Stimulated activated CD8-positive, alpha-beta memory T cell treated with anti-CD3 and anti-CD28 coated beads, Interleukin-4, amount 100 ng/mL, for 48 hours (primary cell): ENCODE results near the gene SLC25A13.

ENCODE experiments used
- DNase-seq: peaks from one replicate; pipeline ENCODE4 v3.0.0-alpha.2; 2020

SLC25A13 gene

DNA sequence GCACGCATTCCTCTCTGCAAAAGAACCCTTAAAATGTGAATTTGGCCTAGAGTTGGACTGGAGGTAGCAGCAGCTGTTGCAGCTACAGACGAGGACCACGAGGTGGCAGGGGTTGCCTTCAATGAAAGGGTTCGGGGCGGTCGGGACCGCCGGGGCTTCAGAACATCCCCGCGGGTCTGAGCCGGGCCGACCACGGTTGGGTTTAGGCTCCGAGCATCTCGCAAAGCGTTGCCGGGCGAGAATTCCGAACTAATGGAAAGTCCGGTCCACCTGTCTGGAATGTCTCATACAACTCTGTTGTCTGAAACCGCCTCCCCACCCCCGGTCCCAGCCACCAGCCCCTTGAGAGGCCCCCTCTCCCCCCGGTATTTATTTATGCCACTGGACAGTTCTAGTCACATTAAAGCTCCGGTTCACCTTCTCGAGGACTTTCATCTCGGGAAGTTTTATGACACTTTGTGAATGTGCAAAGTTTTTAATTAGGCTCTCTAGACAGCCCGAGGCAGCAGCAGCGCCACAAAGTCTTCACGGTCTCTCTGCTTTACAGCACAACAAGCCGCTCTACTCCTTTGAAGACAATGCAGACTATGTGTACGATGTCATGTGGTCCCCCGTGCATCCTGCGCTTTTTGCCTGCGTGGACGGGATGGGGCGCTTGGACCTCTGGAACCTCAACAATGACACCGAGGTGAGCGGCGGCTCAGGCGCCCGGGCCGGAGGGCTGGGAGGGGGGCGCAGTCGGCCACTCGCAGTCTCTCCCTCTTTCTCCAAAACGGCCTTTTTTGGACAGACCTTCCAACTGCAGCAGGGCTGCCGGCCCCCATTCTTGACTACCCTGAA, 246.2 kb downstream of the SLC25A13 start:
- peak; percentile 63 for DNase-seq

DNA sequence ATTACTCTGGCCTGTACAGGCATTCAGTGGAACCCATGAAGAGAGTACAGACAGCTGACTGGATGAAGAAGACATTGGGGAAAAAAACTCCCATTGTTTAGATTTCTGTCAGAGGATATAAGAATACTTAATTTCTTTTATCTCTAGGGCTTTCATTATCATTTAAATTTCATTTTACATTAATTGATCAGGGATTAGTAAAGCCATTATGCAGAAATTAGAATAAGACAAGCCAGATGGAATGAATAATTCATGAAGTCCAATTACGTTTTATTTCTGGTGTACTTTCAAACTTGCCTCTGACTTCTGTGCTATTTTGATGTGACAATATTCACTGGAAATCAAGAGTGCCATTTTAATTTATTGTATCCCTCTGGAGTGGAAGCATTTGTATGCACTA, 247.0 kb downstream of the SLC25A13 start:
- DNase-seq = no peak
